GM12891 (cell line): ENCODE measurements around the gene BEST4.
"Not testable (repeated sequence)": the region's sequence is repeated elsewhere in the genome, so short reads cannot be mapped to it uniquely, and the experiment has no call there.

Experiments
- PAX5 ChIP-seq: IDR thresholded peaks from 2 replicates; pipeline ENCODE4 v1.6.1; 2011; ENCODE audit warnings: low read length, moderate library complexity, mild to moderate bottlenecking; ENCODE audit not compliant: insufficient read depth, severe bottlenecking
- POLR2A ChIP-seq: IDR thresholded peaks from 2 replicates; pipeline ENCODE4 v1.6.1; 2011; ENCODE audit warnings: low read depth, low read length, control low read depth
- POLR2AphosphoS5 ChIP-seq: IDR thresholded peaks from 2 replicates; pipeline ENCODE4 v1.6.1; 2011; ENCODE audit warnings: low read depth, low read length, control low read depth
- POU2F2 ChIP-seq: IDR thresholded peaks from 2 replicates; pipeline ENCODE4 v1.6.1; 2011; ENCODE audit warnings: low read depth, mild to moderate bottlenecking, control low read depth, low read length, moderate library complexity
- SPI1 ChIP-seq: IDR thresholded peaks from 2 replicates; pipeline ENCODE4 v1.6.1; 2011; ENCODE audit warnings: low read depth, low read length, control low read depth
- TAF1 ChIP-seq: IDR thresholded peaks from 2 replicates; pipeline ENCODE4 v1.6.1; 2011; ENCODE audit warnings: low read depth, low read length, control low read depth

DNA sequence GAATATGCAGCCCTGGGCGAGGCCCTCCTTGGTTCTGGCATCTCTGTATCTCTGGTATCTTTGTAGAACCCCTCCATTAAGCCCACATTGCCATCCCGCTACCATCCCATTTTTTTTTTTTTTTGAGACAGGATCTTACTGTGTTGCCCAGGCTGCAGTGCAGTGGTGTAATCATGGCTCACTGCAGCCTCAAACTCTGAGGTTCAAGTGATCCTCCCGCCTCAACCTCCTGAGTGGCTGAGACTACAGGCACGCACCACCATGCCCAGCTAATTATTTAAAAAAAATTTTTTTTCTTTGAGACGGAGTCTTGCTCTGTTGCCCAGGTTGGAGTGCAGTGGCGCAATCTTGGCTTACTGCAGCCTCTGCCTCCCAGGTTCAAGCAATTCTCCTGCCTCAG, 36.4 kb upstream of the BEST4 start:
- TF ChIP-seq POLR2AphosphoS5, POLR2A, TAF1, POU2F2, PAX5, SPI1: not testable (repeated sequence)
